ENCODE results near the gene PPA1.
A peak's percentile ranks its signal among the peaks of the same experiment; 100 is the strongest.
"Not testable (repeated sequence)": the region's sequence is repeated elsewhere in the genome, so short reads cannot be mapped to it uniquely, and the experiment has no call there.

PPA1 gene

GRCh38 chr10:70233109-70233938 lies at the start of gene PPA1:
Gene PPA1, minus strand, starts transcription at chr10:70233429. Its CDS starts 102 bp downstream, at chr10:70233327.
- peak; percentile 92 to 93 for DNase-seq

DNA sequence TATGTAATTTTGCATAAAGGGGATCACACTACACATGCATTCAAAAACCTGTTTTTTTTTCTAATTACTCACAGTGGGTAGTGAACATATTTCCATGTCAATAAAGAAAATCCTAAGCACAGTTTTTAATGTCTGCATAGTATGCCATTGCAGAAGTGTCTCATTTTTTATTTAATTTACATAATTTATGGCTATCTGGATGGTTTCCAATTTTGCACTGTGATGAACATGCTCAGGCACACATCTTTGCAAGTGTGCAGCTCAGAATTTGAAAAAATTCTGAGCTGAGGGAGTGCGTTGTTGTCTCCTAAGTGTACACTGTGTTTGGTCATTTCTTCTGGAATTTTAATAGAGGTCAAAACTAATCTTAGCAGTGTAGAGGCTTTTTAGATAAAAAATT lies 48.4 kb upstream of the PPA1 start:
- DNase-seq: no peak

DNA sequence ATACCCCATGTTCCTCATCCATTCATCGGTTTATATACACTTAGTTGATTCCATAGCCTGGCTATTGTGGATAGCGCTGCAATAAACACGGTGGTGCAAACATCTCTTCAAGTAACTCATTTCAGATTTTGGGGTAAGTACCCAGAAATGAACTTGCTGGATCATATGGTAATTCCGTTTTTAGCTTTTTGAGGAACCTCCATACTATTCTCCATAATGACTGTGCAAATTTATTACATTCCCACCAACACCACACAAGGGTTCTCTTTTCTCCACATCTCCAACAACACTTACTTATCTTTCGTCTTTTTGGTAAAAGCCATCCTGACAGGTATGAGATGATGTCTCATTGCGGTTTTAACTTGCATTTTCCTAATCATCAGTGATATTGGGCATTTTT lies 46.9 kb upstream of the PPA1 start:
- DNase-seq: no peak

DNA sequence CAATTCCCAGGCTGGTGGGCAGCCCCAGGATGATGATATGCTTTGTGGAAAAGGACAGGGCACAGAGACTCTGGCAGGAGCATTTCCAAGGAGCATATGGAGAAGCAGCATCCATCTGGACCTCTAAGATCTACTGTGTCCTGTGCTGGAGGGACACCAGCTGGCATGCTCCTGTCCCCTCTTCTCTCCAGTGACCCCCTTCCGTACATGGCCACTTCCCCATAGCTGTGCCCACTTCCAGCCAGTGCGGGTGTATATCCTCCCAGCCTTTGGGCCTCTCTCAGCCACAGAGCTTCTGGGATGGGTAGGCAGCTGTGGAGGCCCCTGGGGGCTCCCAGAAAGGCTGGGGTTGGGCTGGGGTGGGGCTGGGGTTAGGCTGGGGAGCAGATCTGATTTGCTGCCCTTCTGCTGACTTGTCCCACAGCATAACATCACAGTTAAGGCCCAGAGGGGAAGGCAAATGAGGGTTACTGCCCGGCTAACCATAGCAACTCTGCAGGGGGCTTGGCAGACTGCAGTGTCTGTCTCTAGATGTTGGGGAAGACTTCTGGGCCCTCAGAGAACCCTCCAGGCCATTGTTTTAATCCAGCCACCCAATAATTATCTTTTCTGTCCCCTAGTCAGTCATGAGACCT lies 44.3 kb upstream of the PPA1 start:
- DNase-seq: no peak

- DNase-seq: no peak
Measured at GRCh38 chr10:70274643-70275042, 41.4 kb upstream of the PPA1 start.

DNA sequence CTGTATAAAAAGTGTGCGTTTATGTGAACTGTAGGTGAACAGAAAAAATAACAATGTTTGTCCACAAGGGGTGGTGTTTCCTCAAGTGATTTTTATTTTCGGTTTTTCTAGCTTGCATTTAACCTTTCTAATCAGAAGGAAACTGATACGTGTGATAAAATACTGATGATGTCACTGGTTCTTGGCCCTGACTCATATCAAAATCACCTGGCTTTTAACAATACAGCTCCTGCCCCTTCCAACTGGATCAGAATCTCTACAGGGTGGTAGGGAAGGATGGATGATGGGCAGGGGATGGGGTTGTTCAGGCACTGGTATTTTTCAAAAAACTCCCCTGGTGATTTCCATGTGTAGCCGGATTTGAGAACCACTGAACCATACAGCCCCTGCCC lies 39.7 kb upstream of the PPA1 start:
- DNase-seq: peak; percentile 38 to 39

- no peak for DNase-seq
Measured at GRCh38 chr10:70271996-70272924, 39.0 kb upstream of the PPA1 start.

- no peak for DNase-seq
Measured at GRCh38 chr10:70270952-70271351, 37.7 kb upstream of the PPA1 start.

- DNase-seq: no peak
Measured at GRCh38 chr10:70269741-70270140, 36.5 kb upstream of the PPA1 start.

DNA sequence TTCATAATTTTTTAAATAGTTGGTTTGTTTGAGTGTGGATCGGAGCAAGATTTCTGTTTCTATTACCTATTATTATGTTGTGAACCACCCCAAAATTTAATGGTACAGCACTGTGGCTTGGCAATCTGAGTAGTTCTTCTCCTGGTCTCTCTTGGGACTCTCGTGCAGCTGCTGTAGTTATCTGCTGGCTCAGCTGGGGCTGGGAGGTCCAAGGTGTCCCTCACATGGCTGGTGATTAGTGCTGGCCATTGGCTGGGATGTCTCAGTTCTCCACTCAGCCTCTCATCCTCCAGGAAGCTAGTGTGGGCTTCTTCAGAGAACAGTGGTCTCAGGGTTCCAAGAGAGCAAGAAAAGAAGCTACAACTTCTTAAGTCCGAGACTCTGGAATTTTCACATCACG lies 35.1 kb upstream of the PPA1 start:
- no peak for DNase-seq

DNA sequence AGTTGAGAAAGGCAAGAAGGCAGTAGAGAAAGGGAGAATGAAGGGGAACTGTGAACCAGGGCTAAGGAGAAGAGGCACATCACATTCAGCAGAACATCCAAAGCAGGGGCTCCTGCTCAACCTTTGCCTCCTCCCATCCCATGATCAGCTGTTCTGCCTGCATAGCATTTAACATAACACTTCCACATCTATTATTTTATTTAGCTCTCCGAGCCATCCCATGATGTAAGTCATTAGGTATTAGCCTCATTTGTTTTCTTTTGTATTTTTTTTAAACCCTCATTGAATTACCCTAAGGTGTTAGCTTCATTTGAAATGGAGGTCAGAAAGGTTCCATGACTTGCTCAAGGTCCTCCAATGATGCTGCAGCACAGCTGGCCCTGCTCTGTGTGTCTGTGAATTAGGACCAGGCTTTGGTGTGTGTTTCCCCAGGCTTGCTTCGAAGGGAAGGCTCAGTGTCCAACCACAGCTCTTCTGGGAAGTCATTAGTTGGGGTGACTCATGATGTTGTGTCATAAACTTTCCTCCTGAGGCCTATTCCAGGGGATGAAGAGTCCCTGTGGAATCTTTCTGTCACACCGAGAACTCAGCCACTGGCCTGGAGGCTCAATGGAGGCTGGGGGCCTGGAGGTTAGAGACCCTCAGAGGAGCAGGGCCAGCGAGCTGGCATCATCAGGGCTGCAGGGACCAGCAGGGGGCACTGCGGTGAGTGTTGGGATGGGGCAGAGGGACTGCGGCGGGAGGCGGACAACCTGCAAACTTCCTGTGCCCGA lies 34.1 kb upstream of the PPA1 start:
- DNase-seq: peak in 1 of 2 experiments; percentile 6

DNA sequence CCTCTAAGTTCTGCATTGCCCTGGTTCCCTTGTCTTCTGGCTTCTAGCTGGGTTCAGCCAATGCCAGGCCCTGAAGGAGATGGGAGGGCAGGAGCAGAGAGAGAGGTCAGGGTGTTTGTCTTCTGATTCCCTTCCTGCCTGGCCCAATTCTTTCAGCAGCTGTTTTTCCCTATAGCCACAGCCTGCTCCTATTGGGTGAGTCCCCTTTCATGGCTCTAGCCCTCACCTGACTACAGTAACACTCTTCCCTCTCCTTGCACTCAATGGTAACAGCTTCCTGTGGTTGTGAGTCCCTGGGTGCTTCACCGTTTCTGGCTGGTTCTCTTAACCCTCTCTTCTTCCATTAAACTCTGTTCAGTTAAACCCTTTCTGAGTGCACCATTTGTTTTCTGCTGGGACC lies 33.5 kb upstream of the PPA1 start:
- no peak for DNase-seq

GRCh38 chr10:70266056-70266455 lies 32.8 kb upstream of the PPA1 start:
- DNase-seq: no peak

- DNase-seq: no peak
Measured at GRCh38 chr10:70265032-70265689, 31.9 kb upstream of the PPA1 start.

DNA sequence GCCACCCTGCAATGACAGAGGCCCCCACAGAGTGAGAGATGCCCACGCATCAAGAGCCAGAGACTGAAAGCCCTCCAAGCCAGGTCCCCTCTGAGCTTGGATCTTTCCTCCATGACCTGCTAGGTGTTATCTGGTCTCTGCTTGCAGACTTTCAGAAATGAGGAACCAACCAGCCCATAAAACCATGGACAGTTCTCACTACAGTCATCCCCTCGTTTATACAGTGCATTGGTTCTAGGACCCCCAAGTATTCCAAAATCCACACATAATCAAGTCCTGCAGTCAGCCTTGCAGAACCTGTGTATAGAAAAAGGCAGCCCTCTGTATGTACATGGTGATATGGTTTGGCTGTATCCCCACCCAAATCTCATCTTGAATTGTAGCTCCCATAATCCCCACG lies 27.5 kb upstream of the PPA1 start:
- DNase-seq: no peak

DNA sequence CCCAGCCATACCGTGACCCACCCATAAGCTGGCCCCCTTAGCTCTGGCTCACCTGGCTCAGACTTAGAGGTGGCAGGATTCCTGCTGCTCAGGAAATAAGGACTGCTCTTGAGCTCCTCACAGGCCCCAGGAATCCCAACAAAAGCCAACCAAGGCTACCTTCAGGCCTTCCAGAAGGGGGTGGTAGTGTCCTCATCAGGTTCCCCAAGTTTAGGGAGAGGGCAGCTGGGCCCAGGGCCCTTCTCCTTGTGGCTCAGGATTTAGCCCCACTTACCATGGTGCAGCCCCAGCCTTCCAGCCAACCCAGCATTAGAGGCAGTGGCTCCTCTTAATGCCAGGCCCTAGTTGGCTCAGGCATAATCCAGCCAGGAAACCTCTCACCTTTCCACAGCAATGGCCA lies 27.0 kb upstream of the PPA1 start:
- DNase-seq: no peak

- DNase-seq: no peak
Measured at GRCh38 chr10:70258216-70258615, 25.0 kb upstream of the PPA1 start.

DNA sequence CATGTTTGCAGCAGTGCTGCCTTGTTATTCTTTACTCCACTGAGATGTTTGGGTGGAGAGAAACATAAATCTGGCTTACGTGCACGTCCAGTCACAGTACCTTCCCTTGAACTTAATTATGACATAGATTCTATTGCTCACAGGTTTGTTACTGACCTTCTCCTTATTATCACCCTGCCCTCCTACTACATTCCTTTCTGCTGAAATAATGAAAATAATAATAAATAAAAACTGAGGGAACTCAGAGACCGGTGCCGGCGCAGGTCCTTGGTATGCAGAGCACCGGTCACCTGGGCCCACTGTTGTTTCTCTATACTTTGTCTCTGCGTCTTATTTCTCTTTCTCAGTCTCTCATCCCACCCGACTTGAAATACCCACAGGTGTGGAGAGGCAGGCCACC lies 24.6 kb upstream of the PPA1 start:
- not testable (repeated sequence) for DNase-seq

DNA sequence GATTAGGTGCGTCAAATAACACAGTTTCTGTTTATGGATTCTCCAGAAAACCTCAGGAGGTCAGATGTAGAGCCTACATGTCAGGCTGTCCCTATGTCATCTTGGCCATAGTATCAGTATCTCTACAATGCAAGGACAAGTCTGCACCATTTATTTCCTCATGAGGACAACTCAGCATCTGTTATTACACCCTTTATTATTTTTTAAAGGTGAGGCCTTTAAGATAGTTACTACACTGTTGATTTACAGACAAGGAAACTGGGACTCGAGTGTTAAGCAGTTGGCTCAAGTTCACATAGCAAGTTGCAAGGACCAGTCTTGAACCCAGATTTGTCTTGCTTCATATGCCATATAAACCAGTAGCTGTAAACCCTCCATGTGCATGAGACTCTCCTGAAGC lies 23.2 kb upstream of the PPA1 start:
- no peak for DNase-seq

GRCh38 chr10:70255329-70256299 lies 22.4 kb upstream of the PPA1 start:
- no peak for DNase-seq

DNA sequence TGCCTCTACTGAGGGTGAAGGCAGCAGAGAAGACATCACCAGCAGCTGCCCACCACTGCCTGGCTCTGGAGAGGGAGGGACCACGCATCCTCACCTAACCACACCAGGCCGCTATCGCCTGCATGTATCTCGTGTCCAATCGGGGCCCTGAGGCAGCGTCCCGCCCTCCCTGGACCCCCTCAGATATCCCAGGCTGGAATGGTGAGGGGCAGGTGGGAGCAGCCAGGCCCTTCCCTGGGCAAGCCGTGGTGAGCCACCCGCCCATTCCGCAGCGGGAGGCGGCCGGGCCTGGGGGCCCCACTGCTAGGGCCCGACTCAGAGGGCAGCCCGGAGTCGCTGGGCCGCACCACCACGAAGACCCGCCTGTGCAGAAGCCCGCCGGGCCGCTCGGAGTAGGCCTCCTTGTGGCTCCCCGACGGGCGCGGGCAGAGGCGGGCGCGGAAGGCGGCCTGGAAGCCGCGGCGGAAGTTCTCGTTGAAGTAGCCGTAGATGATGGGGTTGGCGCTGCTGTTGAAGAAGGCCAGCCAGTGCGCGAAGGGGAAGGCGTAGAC lies 21.6 kb upstream of the PPA1 start:
- DNase-seq: no peak

Measured in AML-193 (cell line).